Measurements from ENCODE around the gene CCDC88A.
"Not testable (repeated sequence)": the region's sequence is repeated elsewhere in the genome, so short reads cannot be mapped to it uniquely, and the experiment has no call there.

Gene CCDC88A

DNA sequence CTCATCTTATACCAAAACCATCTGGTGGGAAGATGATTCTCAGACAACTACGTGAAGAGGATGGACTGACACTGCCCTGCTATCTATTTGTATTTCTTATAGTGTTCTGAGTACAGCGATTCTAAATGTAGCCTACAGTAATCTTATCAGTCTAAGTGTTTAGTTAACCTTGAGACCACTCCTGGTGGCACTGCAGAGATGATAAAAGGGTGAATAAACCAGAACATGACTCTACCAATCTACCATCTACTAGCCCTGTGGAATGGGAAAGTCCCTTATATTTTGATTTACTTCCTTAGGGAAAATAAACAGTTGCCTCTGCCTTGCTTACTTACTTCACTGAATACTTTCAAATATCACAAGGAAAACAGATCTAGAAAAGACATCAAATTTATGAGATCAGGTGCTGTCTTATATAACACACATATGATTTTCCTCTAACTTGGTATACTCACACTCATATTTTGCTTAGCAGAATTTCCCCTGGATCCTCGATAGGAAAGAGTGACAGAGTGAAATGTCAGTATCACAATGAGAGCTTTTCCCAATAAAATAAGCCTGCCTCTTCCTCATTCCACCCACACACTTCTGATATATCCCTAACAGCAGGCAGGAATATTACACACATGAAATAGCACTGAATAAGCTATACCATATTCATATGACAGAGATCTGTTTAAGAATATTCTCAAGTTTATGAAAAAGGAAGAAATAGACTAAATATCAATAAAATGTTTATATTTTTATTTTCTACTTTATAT, 92.0 kb downstream of the CCDC88A start:
- in situ Hi-C loops (cut with HindIII; ENCODE audit: low sequenced_read_pairs): no loop called here

- in situ Hi-C loops (cut with HindIII; ENCODE audit: low sequenced_read_pairs): no loop called here
Observed at GRCh38 chr2:55314985-55315384, 104.7 kb downstream of the CCDC88A start.

DNA sequence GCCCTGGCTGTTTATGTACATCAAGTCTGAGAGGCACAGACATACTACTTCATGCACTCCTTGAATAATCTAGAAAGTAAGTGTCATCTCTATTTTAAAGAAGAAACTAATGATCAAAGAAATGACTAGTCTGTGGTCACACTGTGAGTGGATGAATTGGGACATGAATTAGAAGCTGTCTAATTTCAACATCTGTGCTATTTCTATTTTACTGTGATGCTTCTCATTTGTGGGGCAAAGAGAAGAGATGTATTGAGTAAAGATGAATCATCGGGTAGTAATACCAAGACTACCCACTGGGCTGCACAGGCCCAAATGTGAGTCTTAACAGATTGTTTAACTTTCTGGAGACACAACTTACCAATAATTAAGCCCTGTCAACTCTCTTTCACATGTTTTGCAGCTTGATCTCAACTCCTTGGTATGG, 108.2 kb downstream of the CCDC88A start:
- in situ Hi-C loops (cut with HindIII; ENCODE audit: low sequenced_read_pairs): no loop called here

DNA sequence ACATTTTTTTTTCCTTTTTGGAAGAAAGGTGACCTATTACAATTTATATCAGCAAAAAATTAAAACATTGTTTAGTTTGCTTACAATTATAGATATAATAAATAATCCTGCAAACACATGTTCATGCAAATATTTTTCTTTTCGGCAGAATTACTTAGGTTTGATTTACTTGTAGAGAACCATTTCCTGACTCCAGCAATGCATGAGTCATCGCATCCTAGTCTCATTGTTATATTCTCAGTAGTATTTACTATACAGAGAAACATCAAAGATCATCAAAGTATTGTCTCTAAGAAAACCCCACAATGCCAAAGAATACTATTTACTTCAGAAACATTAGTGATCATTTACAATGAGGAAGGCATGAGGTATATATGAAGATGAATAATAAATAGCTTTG, 110.2 kb downstream of the CCDC88A start:
- in situ Hi-C loops (cut with HindIII; ENCODE audit: low sequenced_read_pairs): no loop called here

GRCh38 chr2:55302241-55302640, 117.4 kb downstream of the CCDC88A start:
- in situ Hi-C loops (cut with HindIII; ENCODE audit: low sequenced_read_pairs): no loop called here

DNA sequence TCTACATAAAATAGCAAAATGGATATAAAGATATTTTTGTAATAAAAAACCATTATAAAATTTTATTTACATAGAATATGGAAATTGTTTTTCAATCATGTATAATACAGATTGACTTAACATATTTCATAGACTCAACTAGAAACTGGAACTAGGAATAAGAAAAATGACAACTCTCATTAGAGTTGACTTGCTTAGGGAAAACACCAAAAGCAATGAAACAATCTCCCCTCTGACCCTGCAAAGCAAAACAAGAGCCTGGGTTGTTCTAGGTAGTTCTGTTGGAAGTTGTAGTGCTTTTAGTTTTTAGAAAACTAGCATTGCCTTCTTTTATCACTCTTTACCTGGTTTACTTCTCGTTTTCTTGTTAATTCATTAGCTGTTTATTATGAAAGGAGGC, 118.4 kb downstream of the CCDC88A start:
- in situ Hi-C loops (cut with HindIII; ENCODE audit: low sequenced_read_pairs): no loop called here

GRCh38 chr2:55296393-55296792, 123.3 kb downstream of the CCDC88A start:
- in situ Hi-C loops (cut with HindIII; ENCODE audit: low sequenced_read_pairs): no loop called here

DNA sequence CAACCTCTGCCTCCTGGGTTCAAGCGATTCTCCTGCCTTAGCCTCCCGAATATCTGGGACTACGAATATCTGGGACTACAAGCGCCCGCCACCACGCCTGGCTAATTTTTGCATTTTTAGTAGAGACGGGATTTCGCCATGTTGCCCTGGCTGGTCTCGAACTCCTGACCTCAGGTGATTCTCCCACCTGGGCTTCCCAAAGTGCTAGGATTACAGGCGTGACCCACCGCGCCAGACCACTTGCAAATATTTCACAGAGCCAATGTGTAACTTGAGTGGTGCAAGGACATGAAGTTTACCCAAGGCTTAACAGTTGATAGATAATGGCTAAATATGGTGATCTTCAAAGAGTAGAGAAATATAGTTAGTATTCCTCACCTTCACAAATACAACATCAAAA, 136.6 kb downstream of the CCDC88A start:
- in situ Hi-C loops (cut with HindIII; ENCODE audit: low sequenced_read_pairs): no loop called here

DNA sequence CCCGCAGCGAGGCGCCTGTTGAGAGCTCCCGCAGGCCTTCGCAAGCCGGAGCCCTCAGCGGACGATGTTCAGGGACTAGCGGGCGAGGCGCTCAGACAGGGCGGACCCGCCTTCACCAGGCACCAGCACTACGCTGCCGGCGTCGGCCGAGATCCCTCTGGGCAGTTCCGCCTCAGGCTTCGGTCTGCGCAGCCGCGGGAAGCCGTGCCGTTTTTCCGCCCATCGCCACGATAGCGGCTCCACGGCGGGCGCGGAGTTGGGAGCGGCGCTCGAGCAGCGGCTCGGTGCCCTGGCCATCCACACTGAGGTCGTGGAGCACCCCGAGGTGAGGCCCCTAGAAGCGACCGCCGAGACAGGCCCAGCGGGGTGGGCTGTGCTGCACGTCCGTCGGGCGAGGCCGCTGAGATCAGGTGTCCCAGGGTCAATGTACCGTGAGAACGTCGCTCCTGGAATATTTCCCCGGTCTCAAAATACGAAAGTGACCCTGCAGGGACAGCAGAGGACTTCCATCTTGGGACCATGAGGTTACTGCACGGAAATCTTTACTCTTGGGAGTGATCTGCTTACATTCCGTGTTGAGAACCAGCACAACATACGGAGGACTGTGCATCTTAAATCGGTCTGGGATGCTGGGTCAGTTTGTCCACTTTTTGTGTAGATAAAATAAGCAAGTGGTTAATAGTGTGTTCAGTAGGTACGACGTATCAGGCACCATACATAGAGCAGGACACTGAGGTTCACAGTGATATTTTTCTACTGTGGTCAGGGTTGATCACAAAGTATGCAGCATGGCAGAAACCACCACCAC, 137.3 kb downstream of the CCDC88A start:
- in situ Hi-C loops (cut with HindIII; ENCODE audit: low sequenced_read_pairs): no loop called here

DNA sequence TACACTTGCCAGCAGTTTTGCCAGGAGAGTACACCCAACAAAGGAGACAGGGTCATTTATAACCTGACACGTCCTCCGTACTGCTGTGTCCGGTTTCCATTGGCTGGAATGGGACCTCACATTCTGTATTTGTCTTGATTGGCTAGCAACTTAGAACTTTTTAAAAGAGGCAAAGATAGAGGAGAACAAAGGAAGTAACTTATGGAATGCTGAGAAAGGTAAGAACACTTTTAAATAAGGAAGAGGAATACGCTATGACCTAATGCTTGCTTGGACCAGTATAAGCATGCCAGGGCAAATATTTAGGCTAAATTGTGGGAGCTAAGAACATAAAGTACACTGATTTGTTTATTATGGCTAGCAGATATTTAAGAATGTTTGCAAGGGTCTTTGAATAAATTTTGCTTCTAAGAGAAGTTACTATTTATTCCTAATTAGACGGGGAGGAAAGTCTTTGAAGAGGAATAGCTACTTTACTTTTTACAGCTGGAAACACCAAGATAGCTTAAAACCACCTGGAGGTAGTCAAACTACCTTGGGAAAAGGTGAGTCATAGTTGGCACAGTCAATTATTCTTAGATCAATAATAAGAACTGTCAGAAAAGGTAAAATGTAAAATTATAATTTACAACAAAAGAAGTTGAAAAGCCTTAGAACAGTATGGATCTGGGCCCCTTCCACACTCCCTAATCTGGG, 138.7 kb downstream of the CCDC88A start:
- in situ Hi-C loops (cut with HindIII; ENCODE audit: low sequenced_read_pairs): not testable (repeated sequence)

GRCh38 chr2:55279859-55280424, 139.7 kb downstream of the CCDC88A start:
- in situ Hi-C loops (cut with HindIII; ENCODE audit: low sequenced_read_pairs): not testable (repeated sequence)

GRCh38 chr2:55279214-55279835, 140.3 kb downstream of the CCDC88A start:
- in situ Hi-C loops (cut with HindIII; ENCODE audit: low sequenced_read_pairs): not testable (repeated sequence)

DNA sequence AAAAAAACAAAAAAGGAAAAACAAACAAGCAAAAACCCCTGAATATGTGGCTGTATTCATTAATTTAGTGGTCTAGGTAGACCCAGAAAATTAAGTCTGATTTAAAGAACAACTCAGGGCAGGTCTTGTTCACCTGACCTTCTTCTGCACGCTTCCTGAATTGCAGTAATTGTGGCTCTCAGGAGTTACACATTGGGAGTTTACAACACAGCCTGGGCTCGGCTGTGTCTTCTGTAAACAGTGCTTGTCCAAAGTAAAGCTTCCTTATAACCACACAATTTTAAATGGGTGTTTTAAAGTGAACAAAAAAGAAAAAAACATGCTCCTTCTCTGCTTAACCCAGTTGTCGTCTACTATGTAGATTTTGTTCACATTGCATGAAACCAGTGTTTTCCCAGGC, 142.3 kb downstream of the CCDC88A start:
- in situ Hi-C loops (cut with HindIII; ENCODE audit: low sequenced_read_pairs): no loop called here

DNA sequence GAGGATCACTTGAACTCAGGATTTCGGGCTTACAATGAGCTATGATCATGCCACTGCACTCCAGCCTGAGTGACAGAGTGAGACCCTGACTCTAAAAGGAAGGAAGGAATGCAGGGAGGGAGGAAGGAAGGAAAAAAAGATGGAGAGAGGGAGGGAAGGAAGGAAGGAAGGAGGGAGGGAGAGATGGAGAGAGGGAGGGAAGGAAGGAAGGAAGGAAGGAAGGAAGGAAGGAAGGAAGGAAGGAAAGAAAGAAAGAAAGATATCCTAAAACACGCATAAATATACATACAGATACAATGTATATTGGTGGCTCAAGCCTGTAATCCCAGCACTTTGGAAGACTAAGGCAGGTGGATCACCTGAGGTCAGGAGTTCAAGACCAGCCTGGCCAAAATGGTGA, 145.3 kb downstream of the CCDC88A start:
- in situ Hi-C loops (cut with HindIII; ENCODE audit: low sequenced_read_pairs): not testable (repeated sequence)

GRCh38 chr2:55269645-55269990, 150.0 kb downstream of the CCDC88A start:
- in situ Hi-C loops (cut with HindIII; ENCODE audit: low sequenced_read_pairs): no loop called here

DNA sequence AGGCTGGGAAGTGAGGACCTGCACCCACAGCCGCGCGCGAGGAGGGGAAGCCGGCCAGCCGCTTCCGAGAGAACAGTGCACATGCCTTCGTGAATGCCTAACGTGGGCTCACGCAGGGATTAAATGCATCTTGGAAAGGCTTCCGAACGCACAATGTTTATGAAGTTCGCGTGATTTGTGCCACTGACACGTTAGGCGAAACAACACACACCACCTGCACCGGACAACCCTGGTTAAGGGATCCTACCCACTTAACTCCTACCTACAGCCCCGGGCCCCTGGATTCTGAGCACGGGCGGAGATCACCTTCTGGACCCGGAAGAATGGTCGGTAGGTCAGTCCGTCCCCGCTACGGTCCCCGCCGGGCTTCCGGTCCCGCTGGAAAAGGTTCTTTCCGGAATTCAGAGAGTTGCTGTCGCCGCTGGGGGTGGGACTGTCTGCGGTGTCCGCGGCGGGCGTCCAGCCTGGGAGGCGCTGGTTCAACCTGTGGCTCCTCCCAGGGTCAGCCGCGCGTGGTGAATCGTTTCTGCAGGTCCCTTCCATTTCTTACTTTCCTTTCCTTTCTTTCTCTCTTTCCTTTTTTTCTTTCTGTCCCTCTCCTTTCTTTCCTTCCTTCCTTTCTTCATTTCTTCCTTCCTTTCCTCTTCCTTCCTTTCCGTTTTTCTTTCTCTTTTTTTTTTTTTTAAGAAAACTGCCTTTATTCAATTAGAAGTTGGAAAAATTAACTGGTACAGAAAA, 150.6 kb downstream of the CCDC88A start, which contains the start of gene MTIF2:
Gene MTIF2 (minus strand): TSS at position 325 of the 738 bp plus-strand sequence. CDS start 5,373 bp downstream, outside the sequence.
- in situ Hi-C loops (cut with HindIII; ENCODE audit: low sequenced_read_pairs): no loop called here

- in situ Hi-C loops (cut with HindIII; ENCODE audit: low sequenced_read_pairs): no loop called here
Observed at GRCh38 chr2:55268288-55268906, 151.3 kb downstream of the CCDC88A start.

DNA sequence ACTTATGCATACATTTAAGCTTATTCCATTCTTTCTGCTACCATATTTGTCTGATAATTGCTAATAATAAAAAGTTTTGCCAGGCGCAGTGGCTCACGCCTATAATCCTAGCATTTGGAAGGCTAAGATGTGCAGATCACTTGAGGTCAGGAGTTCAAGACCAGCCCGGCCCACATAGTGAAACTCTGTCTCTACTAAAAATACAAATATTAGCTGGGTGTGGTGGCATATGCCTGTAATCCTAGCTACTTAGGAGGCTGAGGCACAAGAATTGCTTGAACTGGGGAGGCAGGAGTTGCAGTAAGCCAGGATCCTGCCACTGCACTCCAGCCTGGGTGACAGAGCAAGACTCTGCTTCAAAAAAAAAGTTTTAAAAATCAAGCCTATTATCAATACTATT, 160.1 kb downstream of the CCDC88A start:
- in situ Hi-C loops (cut with HindIII; ENCODE audit: low sequenced_read_pairs): not testable (repeated sequence)

DNA sequence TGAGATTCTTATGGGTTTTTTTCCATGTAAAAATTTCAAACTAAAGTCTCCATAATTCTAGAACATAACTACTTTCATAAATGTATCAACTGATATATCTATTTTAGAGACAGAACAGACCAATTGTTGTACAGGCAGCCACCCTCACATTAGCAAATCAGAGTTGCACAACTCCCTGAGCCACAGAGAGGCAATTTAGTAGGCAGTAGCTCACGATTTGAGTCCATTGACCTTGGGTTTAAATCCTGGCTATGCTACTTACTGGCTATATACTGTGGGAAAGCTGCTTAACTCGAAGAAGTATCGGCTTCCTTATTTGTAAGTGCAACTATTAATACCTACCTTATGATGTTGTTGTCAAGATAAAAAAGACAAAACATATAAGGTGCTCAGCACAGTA, 166.8 kb downstream of the CCDC88A start:
- in situ Hi-C loops (cut with HindIII; ENCODE audit: low sequenced_read_pairs): no loop called here

DNA sequence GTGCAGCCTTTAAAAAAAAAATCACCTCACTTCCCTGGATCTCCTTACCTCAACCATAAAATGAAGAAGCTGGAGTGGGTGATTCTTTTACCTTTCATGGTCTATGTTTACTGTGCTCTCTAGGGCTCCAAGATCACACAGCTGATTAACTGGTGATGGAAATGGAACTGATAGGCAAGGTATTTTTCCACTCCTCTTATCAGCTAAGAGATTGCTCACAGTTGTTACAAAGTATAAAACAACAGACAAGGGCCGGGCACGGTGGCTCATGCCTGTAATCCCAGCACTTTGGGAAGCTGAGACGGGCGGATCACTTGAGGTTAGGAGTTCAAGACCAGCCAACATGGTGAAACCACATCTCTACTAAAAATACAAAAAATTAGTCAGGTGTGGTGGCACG, 172.6 kb downstream of the CCDC88A start:
- in situ Hi-C loops (cut with HindIII; ENCODE audit: low sequenced_read_pairs): no loop called here
